ENCODE data around the gene ADGRG2. TPM values are rescaled to one million over a fixed set of nuclear protein-coding genes. Genes with fewer than 3 reads are reported as not detected.

ADGRG2 gene
- total and polyA plus RNA-seq, 9 of the 15 experiments (the other 6 are each of a cell fraction or from before 2014, with no cell fraction given) = 0.03 TPM; not detected in 8

DNA sequence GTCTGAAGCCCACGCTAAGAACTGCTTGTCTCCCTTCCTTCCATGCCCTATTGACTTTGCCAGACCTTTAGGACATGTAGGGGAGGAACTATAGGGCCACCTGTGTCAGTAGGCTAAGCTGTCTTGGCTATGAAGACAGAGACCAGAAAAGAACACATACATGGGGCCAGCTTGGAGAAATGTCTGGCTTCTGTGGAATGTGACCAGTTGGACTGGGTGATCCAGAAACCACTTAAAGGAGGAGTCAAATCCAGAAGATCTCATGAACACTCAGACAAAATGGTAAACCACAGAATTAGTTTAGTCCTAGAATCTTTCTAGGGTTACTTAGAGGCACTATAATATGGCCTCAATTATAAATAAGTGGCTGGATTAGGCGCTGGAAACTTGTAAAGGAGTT lies 180.4 kb downstream of the ADGRG2 start:
- WGBS (ENCODE audit: insufficient coverage, low coverage, missing lambda C conversion rate) = 83% methylated on average over 2 of the region's 2 CpGs
- TF ChIP-seq ATF7 (IDR thresholded peaks at IDR 0.05) = no peak
- TF ChIP-seq ZBTB2 (IDR thresholded peaks at IDR 0.05) = no peak
- TF ChIP-seq, protein P1, sequence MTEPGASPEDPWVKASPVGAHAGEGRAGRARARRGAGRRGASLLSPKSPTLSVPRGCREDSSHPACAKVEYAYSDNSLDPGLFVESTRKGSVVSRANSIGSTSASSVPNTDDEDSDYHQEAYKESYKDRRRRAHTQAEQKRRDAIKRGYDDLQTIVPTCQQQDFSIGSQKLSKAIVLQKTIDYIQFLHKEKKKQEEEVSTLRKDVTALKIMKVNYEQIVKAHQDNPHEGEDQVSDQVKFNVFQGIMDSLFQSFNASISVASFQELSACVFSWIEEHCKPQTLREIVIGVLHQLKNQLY (CRISPR knock-in tag; conservative IDR thresholded peaks at IDR 0.05) = no peak
- no peak for TF ChIP-seq ZNF212 (CRISPR knock-in tag; IDR thresholded peaks at IDR 0.05)
- no peaks in the 10 kb centered on the region for H4K20me1 ChIP-seq (replicated peaks; ENCODE audit: control insufficient read depth, insufficient read depth, low read length)
- H3K36me3 ChIP-seq (ENCODE audit: control insufficient read depth, insufficient read depth, low read length) = peaks cover 45% of the 10 kb centered on the region; the same call in 2 of the 3 replicates
- H3K79me2 ChIP-seq (ENCODE audit: control insufficient read depth, insufficient read depth, low read length) = no peaks in the 10 kb centered on the region
- CTCF ChIA-PET (ENCODE audit: low intra/inter-chr PET ratio) = no interaction called here
- no peak overlapping the region for H3K4me3 ChIP-seq
- DNase-seq (ENCODE audit: extremely low read depth in 1 of 4, low spot score in 3 of 4) = no peak
- H3K9me1 ChIP-seq (ENCODE audit: control insufficient read depth, insufficient read depth, low read length) = no peaks in the 10 kb centered on the region
- no peak for FAIRE-seq
- no TSS peak for BruUV-seq (replicated peaks)
- H3K9me3 ChIP-seq (replicated peaks; ENCODE audit: control insufficient read depth, insufficient read depth, low read depth, low read length) = no peaks in the 10 kb centered on the region
- H3K27ac ChIP-seq (ENCODE audit: extremely low read depth, low read depth, low read length) = no peak overlapping the region
- H3K9ac ChIP-seq (ENCODE audit: insufficient read depth in 1 of 2, low read depth in 2 of 2, low read length in 2 of 2) = no peak overlapping the region
- intact Hi-C loops (cut with micrococcal nuclease) = no loop called here
- ATAC-seq = no peak
- H2AFZ ChIP-seq (ENCODE audit: low read depth, low read length) = no peak overlapping the region
- no peaks in the 10 kb centered on the region for H3K27me3 ChIP-seq (ENCODE audit: control insufficient read depth in 2 of 2, insufficient read depth in 2 of 2, low read length in 2 of 2)
- H3K4me1 ChIP-seq (replicated peaks in 1 of 2; ENCODE audit: control insufficient read depth in 2 of 2, insufficient read depth in 2 of 2, low read length in 2 of 2) = no peaks in the 10 kb centered on the region
- POLR2A ChIA-PET = interaction anchor here (0.7 kb wide), 1 partner anchor 1766 kb away, joined by 5 read pairs; no protein-coding TSS in a partner anchor
- in situ Hi-C loops (cut with MboI) = no loop called here
- H3K4me2 ChIP-seq (ENCODE audit: insufficient read depth, low read length) = no peak overlapping the region

Other genes with a start within 250 kb of the ADGRG2 start
- 12.9 and 13.0 TPM in 2 replicates for gene PHKA2, start 138.4 kb downstream of the ADGRG2 start, total RNA-seq (2014; rRNA removed)
- 12.7 and 12.8 TPM in 2 replicates for gene PHKA2, start 138.4 kb downstream of the ADGRG2 start, total RNA-seq (2014; rRNA removed; fragmentation: Illumina TruSeq; extraction: Trizol)
- gene PHKA2, start 138.4 kb downstream of the ADGRG2 start, total RNA-seq (2015; rRNA removed; fragmentation: Illumina TruSeq; extraction: Trizol) = 20.3 TPM in 2 replicates
- gene PHKA2, start 138.4 kb downstream of the ADGRG2 start, total RNA-seq (2021) = 24.7 and 27.9 TPM in 2 replicates
- gene PHKA2, start 138.4 kb downstream of the ADGRG2 start, polyA plus RNA-seq (2011; rRNA removed) = 33.1 and 46.4 TPM in 2 replicates
- gene PHKA2, start 138.4 kb downstream of the ADGRG2 start, polyA plus RNA-seq (2014; fragmentation: Illumina TruSeq; extraction: Trizol) = 20.1 and 22.6 TPM in 2 replicates
- gene PHKA2, start 138.4 kb downstream of the ADGRG2 start, polyA plus RNA-seq (2014; fragmentation: Nextera tagmentation; extraction: Ambion mirVana) = 1 to 10 TPM; 2.8 to 2.9 TPM
- 28.3 and 31.6 TPM in 2 replicates for gene PHKA2, start 138.4 kb downstream of the ADGRG2 start, polyA plus RNA-seq (2014; rRNA removed)
- 363 and 407 TPM in 2 replicates for gene PDHA1, start 221.5 kb upstream of the ADGRG2 start, total RNA-seq (2014; rRNA removed)
- gene PDHA1, start 221.5 kb upstream of the ADGRG2 start, total RNA-seq (2014; rRNA removed; fragmentation: Illumina TruSeq; extraction: Trizol) = 384 and 424 TPM in 2 replicates
- gene PDHA1, start 221.5 kb upstream of the ADGRG2 start, total RNA-seq (2015; rRNA removed; fragmentation: Illumina TruSeq; extraction: Trizol) = 345 and 352 TPM in 2 replicates
- 425 and 446 TPM in 2 replicates for gene PDHA1, start 221.5 kb upstream of the ADGRG2 start, total RNA-seq (2021)
- 504 and 540 TPM in 2 replicates for gene PDHA1, start 221.5 kb upstream of the ADGRG2 start, polyA plus RNA-seq (2011; rRNA removed)
- gene PDHA1, start 221.5 kb upstream of the ADGRG2 start, polyA plus RNA-seq (2014; fragmentation: Illumina TruSeq; extraction: Trizol) = 468 and 487 TPM in 2 replicates
- gene PDHA1, start 221.5 kb upstream of the ADGRG2 start, polyA plus RNA-seq (2014; fragmentation: Nextera tagmentation; extraction: Ambion mirVana) = 100 to 1,000 TPM; 463 to 882 TPM
- 430 and 588 TPM in 2 replicates for gene PDHA1, start 221.5 kb upstream of the ADGRG2 start, polyA plus RNA-seq (2014; rRNA removed)

Measured in K562 (cell line).